ENCODE measurements around the gene GRK4. TPM values are rescaled to one million over a fixed set of nuclear protein-coding genes. Genes with fewer than 3 reads are reported as not detected.
A peak's percentile ranks its signal among the peaks of the same experiment; 100 is the strongest.

GRK4 gene
- total and polyA plus RNA-seq, 10 of the 15 experiments (the other 5 are each of a cell fraction or from before 2014, with no cell fraction given): 1.1 to 4.0 (median 2.5) TPM

- TF ChIP-seq CBX5 (IDR thresholded peaks at IDR 0.05; ENCODE audit: low read depth) (no peak), CHD4 (IDR thresholded peaks at IDR 0.05) (no peak), JUNB (IDR thresholded peaks at IDR 0.05) (no peak), SPI1 (IDR thresholded peaks at IDR 0.05; ENCODE audit: borderline replicate concordance, insufficient read depth, low read depth, low read length) (no peak), CEBPZ (IDR thresholded peaks at IDR 0.05; ENCODE audit: low read depth, low read length) (no peak), HSF1 (IDR thresholded peaks at IDR 0.05; ENCODE audit: low read depth, low read length) (no peak), TBL1XR1 (IDR thresholded peaks at IDR 0.05; ENCODE audit: low read depth, low read length) (peak; percentile 64; the same call in 1 of the 2 replicates), BCLAF1 (IDR thresholded peaks at IDR 0.05) (no peak), LARP7 (IDR thresholded peaks at IDR 0.05) (peak; percentile 68), POLR2AphosphoS5 (IDR thresholded peaks at IDR 0.05; ENCODE audit: low read length) (peak; percentile 78; the same call in 1 of the 2 replicates), JUND (IDR thresholded peaks at IDR 0.05; ENCODE audit: low read depth, low read length) (no peak)
- TF ChIP-seq, protein P1, sequence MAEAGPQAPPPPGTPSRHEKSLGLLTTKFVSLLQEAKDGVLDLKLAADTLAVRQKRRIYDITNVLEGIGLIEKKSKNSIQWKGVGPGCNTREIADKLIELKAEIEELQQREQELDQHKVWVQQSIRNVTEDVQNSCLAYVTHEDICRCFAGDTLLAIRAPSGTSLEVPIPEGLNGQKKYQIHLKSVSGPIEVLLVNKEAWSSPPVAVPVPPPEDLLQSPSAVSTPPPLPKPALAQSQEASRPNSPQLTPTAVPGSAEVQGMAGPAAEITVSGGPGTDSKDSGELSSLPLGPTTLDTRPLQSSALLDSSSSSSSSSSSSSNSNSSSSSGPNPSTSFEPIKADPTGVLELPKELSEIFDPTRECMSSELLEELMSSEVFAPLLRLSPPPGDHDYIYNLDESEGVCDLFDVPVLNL (IDR thresholded peaks at IDR 0.05; ENCODE audit: low read depth, low read length): peak; percentile 33; the same call in 1 of the 2 replicates
- TF ChIP-seq, protein P2, sequence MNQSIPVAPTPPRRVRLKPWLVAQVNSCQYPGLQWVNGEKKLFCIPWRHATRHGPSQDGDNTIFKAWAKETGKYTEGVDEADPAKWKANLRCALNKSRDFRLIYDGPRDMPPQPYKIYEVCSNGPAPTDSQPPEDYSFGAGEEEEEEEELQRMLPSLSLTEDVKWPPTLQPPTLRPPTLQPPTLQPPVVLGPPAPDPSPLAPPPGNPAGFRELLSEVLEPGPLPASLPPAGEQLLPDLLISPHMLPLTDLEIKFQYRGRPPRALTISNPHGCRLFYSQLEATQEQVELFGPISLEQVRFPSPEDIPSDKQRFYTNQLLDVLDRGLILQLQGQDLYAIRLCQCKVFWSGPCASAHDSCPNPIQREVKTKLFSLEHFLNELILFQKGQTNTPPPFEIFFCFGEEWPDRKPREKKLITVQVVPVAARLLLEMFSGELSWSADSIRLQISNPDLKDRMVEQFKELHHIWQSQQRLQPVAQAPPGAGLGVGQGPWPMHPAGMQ (IDR thresholded peaks at IDR 0.05; ENCODE audit: borderline replicate concordance): peak; percentile 92
- TF ChIP-seq, protein P3, sequence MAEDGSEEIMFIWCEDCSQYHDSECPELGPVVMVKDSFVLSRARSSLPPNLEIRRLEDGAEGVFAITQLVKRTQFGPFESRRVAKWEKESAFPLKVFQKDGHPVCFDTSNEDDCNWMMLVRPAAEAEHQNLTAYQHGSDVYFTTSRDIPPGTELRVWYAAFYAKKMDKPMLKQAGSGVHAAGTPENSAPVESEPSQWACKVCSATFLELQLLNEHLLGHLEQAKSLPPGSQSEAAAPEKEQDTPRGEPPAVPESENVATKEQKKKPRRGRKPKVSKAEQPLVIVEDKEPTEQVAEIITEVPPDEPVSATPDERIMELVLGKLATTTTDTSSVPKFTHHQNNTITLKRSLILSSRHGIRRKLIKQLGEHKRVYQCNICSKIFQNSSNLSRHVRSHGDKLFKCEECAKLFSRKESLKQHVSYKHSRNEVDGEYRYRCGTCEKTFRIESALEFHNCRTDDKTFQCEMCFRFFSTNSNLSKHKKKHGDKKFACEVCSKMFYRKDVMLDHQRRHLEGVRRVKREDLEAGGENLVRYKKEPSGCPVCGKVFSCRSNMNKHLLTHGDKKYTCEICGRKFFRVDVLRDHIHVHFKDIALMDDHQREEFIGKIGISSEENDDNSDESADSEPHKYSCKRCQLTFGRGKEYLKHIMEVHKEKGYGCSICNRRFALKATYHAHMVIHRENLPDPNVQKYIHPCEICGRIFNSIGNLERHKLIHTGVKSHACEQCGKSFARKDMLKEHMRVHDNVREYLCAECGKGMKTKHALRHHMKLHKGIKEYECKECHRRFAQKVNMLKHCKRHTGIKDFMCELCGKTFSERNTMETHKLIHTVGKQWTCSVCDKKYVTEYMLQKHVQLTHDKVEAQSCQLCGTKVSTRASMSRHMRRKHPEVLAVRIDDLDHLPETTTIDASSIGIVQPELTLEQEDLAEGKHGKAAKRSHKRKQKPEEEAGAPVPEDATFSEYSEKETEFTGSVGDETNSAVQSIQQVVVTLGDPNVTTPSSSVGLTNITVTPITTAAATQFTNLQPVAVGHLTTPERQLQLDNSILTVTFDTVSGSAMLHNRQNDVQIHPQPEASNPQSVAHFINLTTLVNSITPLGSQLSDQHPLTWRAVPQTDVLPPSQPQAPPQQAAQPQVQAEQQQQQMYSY (CRISPR knock-in tag; IDR thresholded peaks at IDR 0.05): no peak
Observed at GRCh38 chr4:2963175-2963965, at the start of gene GRK4, which contains the start of gene NOP14 (continued).
